ENCODE data around the gene WDR82. TPM values are rescaled to one million over a fixed set of nuclear protein-coding genes. Genes with fewer than 3 reads are reported as not detected.
"Not testable (repeated sequence)": the region's sequence is repeated elsewhere in the genome, so short reads cannot be mapped to it uniquely, and the experiment has no call there.

Gene WDR82
- total RNA-seq, 1 donor from 2014 or later: 71.5 TPM

GRCh38 chr3:52291508-52292181 lies 13.2 kb upstream of the WDR82 start:
- intact Hi-C loops (cut with DNase I): no loop called here
- ATAC-seq (no peak), DNase-seq (ENCODE audit: low spot score) (no peak)

- DNase-seq (ENCODE audit: low spot score) (no peak), ATAC-seq (no peak)
- intact Hi-C loops (cut with DNase I): no loop called here
Measured at GRCh38 chr3:52290596-52291507, 12.4 kb upstream of the WDR82 start.

GRCh38 chr3:52289747-52290595 lies 11.5 kb upstream of the WDR82 start:
- intact Hi-C loops (cut with DNase I): no loop called here
- no peak for DNase-seq (ENCODE audit: low spot score)
- no peak for ATAC-seq

GRCh38 chr3:52289338-52289746 lies 10.9 kb upstream of the WDR82 start:
- intact Hi-C loops (cut with DNase I): no loop called here
- ATAC-seq (no peak), DNase-seq (ENCODE audit: low spot score) (no peak)

- ATAC-seq (no peak), DNase-seq (ENCODE audit: low spot score) (no peak)
- intact Hi-C loops (cut with DNase I): no loop called here
Measured at GRCh38 chr3:52288674-52289073, 10.2 kb upstream of the WDR82 start.

GRCh38 chr3:52286777-52287110 lies 8.3 kb upstream of the WDR82 start:
- DNase-seq (ENCODE audit: low spot score) (peak; percentile 58), ATAC-seq (peak; percentile 32)
- intact Hi-C loops (cut with DNase I): no loop called here

GRCh38 chr3:52284051-52284450 lies 5.6 kb upstream of the WDR82 start:
- ATAC-seq; intact Hi-C loops (cut with DNase I): not testable (repeated sequence)
- peak; percentile 42 for DNase-seq (ENCODE audit: low spot score)

GRCh38 chr3:52283306-52283705 lies 4.9 kb upstream of the WDR82 start:
- no peak for ATAC-seq
- DNase-seq (ENCODE audit: low spot score): no peak
- intact Hi-C loops (cut with DNase I): no loop called here

- intact Hi-C loops (cut with DNase I): no loop called here
- no peak for ATAC-seq
- no peak for DNase-seq (ENCODE audit: low spot score)
Measured at GRCh38 chr3:52281981-52282801, 3.7 kb upstream of the WDR82 start.

GRCh38 chr3:52280050-52280461 lies 1.6 kb upstream of the WDR82 start:
- ATAC-seq (no peak), DNase-seq (ENCODE audit: low spot score) (no peak)
- intact Hi-C loops (cut with DNase I): no loop called here

GRCh38 chr3:52279596-52279995 lies 1.1 kb upstream of the WDR82 start:
- intact Hi-C loops (cut with DNase I): no loop called here
- DNase-seq (ENCODE audit: low spot score) (no peak), ATAC-seq (no peak)

- ATAC-seq: peak; percentile 73
- intact Hi-C loops (cut with DNase I): no loop called here
- DNase-seq (ENCODE audit: low spot score): no peak
Measured at GRCh38 chr3:52277972-52278509, 408 bp downstream of the WDR82 start.

- ATAC-seq (peak; percentile 56), DNase-seq (ENCODE audit: low spot score) (peak; percentile 90)
- intact Hi-C loops (cut with DNase I): no loop called here
Measured at GRCh38 chr3:52277071-52277964, 1.1 kb downstream of the WDR82 start.

- ATAC-seq; intact Hi-C loops (cut with DNase I); DNase-seq (ENCODE audit: low spot score): not testable (repeated sequence)
Measured at GRCh38 chr3:52274781-52275180, 3.7 kb downstream of the WDR82 start.

- intact Hi-C loops (cut with DNase I): no loop called here
- no peak for DNase-seq (ENCODE audit: low spot score)
- ATAC-seq: no peak
Measured at GRCh38 chr3:52272831-52273230, 5.6 kb downstream of the WDR82 start.

GRCh38 chr3:52272172-52272571 lies 6.3 kb downstream of the WDR82 start:
- intact Hi-C loops (cut with DNase I); DNase-seq (ENCODE audit: low spot score); ATAC-seq: not testable (repeated sequence)

- ATAC-seq: peak; percentile 44
- intact Hi-C loops (cut with DNase I): no loop called here
- no peak for DNase-seq (ENCODE audit: low spot score)
Measured at GRCh38 chr3:52270252-52270754, 8.1 kb downstream of the WDR82 start.
